GM08714 (cell line): ENCODE data around the gene KHDRBS2.

Experiments used
- H3K4me3 ChIP-seq: fragments of 200-500 bp; sonication (Bioruptor generic); 2 replicates; pipeline ENCODE4 v1.5.1; 2014; ENCODE audit warnings: mild to moderate bottlenecking, low read length, inconsistent platforms
- ZNF274 ChIP-seq: IDR thresholded peaks from 2 replicates; pipeline ENCODE4 v1.6.1; 2012; ENCODE audit warnings: mild to moderate bottlenecking, low read depth, low read length

Gene KHDRBS2

DNA sequence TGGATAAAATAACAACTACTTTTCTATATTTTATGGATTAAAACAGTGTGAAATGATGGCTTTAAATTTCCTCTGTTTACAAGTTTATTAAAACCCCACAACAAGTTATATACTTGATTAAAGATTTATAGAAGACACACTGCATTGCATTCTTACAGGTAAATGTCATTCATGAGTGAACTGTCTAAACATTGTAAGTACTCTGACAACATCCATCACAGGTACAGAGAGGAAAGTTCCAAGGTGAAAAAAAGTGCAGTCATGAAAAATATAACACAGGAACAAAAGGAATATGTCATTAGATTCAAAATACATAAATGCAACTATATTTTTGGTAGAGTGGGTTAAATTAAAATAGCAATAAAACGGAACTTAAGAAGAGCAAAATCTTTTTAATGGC lies 156.9 kb downstream of the KHDRBS2 start:
- no peak for TF ChIP-seq ZNF274
- no peak overlapping the region for H3K4me3 ChIP-seq

DNA sequence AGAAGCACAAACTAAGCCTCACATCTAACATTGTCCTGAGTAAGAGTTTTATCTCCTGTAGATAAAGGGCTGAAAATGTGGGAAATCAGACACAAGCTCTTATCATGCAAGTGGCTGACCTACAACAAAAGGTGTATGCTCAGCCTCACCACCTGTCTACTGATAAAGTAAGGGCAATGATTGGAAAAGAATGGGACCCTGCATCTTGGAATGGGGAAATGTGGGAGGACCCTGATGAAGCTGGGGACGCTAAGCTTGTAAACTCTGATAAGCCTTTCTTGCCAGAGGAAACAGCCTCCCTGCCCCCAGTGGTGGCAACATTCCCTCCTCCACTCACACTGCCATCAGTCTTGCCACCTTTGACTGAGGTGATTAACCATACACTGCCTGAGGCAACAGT lies 166.6 kb downstream of the KHDRBS2 start:
- TF ChIP-seq ZNF274 = no peak
- no peak overlapping the region for H3K4me3 ChIP-seq

DNA sequence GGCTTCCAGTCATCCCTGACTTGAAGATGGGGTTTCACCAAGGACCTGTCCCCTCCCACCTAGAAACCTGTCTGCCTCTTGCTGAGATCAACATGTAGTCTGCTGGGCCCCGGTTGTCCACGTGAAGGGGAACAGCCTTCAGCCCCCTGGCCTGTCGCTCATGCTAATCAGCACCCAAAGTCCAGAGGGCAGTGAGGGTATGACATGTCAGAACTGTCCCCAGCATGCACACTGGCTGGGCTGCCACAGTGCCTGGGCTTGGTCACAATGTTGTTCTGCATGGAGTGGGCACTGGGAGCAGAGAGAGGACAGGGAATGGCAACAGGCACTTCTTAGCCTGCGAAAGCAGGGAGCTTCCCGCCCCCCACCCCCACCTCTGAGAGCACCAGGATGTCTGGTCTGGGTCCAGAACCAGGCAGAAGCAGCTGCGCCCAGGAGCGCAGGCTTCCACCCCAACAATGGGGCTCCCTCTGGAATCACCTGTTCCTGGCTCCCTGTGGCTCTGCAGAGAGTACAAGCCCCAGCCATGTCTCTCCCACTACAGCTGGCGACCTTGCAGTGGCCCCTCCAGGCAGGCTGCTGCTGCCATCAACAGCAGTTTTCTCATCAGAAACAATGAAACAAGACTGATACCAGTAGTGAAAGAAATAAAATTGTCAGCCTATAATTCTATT lies 182.7 kb downstream of the KHDRBS2 start:
- no peak for TF ChIP-seq ZNF274
- no peak overlapping the region for H3K4me3 ChIP-seq

DNA sequence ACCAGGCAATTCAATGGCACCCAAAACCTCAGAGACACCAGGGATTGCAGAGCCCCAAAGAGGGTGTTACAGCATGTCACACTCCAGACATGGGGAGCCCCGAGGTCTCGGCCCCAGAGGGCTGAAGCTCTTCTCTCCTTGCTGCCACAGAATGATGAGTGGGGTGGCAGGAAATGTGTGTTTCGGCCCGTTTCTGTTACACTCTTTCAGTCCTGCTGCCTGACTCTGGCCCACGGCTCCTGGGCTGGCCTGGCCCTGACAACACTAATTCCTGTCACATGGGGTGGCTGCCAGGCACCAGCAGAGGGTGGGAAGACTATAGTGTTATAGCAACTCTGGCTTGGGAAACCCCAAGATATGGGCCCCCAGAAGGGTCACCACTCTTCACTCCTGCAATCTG lies 183.6 kb downstream of the KHDRBS2 start:
- no peak for TF ChIP-seq ZNF274
- no peak overlapping the region for H3K4me3 ChIP-seq

DNA sequence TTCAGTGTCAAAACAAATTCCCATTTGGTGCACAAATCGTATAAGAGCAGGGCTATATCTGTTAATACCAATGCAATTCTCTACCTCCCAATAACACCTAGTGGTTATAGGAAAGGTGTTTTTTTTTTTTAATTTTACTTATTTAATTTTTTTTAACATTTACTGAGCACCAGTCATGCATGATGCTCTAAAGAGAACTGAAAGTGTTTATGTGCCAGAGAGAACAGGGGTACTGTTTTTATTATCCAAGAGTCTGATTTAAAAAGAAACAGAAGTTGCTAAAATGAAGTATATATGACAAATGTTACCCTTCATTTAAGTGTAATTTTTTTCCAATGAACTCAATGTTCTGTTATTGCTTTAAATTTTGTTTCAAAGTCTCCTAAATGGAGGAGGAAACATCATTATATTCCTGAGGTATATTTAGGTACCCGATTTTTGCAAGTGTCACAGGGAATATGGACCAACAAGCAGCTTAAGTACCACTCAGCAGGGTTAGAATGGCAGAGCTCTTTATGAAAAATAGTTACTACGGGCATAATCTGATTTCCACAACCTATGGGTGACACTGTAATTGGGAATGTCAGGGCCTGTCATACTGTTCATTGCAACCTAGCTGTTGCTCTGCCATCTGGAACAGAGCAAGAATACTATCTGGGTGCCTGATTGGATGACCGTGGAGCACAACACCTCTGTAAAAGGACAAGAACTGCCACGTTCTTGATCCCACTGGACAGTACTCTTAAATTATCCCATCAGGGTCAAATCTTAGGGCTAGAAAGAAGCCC lies 195.4 kb downstream of the KHDRBS2 start:
- TF ChIP-seq ZNF274 = no peak
- H3K4me3 ChIP-seq = no peak overlapping the region

DNA sequence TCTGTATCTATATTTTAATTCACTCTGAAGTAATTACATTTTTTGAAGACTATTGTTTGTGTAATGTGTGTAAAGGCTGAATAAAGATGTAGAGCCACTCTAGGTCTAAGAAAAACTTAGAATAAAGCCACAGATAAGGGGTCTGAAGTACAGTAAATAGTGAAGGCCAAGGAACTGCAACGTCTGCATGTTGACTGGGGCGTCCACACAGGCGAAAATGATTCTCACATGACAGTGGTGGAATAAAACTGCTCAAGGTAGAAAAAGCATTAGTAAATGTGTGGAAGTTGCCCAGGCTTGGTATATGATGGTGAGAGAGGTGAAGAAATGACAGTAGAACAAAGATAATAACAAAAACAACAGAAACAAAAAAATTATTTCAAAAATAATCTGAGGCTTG lies 196.2 kb downstream of the KHDRBS2 start:
- no peak overlapping the region for H3K4me3 ChIP-seq
- TF ChIP-seq ZNF274 = no peak

DNA sequence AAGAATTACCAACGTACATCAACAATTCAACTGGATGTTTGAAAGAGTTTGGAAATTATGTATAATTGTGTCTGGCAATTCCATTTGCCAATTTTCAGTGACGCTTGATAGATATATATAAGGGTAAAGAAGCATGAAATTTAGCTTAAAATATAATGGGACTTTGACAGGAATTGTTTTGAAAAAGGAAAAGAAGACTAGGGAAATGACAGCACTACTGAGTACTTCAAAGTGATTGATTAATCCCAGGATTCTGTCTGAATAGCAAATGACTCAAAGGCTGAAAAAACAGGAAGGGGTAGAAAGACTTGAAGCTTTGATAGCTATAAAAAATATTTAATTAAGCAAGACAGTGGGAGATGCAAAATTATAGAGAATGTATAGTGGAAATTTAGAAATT lies 200.0 kb downstream of the KHDRBS2 start:
- TF ChIP-seq ZNF274 = no peak
- no peak overlapping the region for H3K4me3 ChIP-seq

DNA sequence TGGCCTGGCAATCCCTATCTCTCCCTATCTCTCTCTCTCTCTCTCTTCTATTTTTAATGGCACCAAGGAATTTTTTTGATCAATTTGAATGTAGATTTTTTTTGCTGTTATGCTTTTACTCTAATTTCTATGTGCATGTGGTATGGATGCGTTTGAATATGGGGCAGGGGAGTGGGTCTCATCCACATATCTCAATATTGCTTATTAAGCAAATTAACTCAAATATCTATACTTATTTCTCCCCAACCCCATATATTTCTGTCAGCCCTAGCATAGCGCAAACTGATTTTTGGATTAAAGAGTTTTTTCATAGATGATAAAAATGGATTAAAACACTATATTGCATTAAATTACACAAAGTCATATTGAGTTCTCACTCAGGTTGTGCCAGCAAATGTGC lies 210.2 kb downstream of the KHDRBS2 start:
- H3K4me3 ChIP-seq = no peak overlapping the region
- TF ChIP-seq ZNF274 = no peak

DNA sequence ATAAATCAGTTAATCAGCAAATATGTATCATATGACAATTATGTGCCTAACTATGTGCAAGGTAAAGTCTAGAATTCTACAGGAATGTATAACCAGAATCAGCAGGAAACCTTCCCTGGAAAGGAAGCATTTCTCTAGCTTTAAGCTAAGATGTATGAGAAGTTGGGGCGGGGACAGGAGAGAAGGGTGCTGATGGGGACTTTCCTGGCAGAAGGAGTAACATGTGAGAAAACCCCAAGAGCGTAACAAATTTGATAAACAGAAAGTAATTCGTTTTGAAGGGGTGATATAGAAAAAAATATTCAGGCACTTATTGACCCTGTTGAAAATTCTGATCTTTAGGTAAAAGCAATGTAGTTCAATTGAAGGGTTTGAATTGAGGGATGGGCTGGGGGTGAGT lies 226.1 kb downstream of the KHDRBS2 start:
- no peak overlapping the region for H3K4me3 ChIP-seq
- no peak for TF ChIP-seq ZNF274

DNA sequence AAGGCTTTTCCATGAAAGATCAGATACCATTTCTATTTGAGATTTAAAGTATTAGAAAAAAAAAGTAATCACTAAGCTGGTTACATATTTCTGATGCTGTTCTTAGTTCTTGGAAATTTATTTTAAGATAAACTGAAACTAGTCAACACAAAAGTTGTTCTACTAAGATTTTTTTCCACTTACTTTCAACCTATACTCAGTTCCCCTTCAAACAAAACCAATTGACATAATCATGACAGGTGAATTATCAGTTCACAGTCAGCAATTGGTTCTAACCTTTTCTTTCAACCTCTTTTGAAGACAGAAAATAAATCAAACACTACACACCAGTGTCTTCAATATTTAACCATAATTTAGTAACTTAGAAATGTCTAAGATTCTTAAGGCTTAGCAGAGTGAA lies 228.7 kb downstream of the KHDRBS2 start:
- TF ChIP-seq ZNF274 = no peak
- no peak overlapping the region for H3K4me3 ChIP-seq

DNA sequence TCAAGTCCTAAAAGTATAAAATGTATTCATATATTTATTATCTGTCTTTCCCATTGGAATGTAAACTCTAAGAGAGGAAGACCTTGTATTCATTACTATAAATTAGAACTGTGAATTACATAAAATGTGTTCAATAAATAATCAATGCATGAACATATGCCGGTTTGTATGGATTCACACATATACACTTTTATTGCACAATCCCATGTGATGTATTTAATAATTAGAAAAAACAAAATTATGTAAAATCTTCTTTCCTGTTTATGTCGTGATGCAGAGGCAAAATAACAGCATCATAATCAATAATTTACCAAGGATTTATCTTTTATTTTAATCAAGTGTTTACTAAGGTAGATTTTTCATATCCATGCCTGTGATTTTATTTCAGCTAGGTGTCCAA lies 240.5 kb downstream of the KHDRBS2 start:
- H3K4me3 ChIP-seq = no peak overlapping the region

DNA sequence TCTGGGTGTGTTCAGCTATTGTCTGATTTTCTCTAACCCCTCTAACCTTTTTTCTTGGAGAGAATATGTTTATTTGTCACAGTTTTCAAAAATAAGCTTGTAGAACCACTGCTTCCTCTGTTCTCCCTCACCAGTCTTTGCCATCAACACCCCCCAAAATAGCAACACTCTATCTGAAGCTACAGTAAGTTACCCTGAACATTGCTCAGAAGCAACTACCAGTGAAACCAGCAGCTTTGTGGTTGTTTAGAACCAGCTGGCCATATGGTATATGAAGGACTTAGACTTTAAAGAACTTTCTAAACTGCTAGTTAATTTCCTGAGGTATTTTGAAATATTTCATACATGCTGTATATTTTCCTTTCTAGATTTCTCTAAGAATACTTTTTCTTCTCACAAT lies 242.9 kb downstream of the KHDRBS2 start:
- H3K4me3 ChIP-seq = no peak overlapping the region
- TF ChIP-seq ZNF274 = no peak

More for the DNA sequence above, 240.5 kb downstream of the KHDRBS2 start:
- TF ChIP-seq ZNF274 = no peak

DNA sequence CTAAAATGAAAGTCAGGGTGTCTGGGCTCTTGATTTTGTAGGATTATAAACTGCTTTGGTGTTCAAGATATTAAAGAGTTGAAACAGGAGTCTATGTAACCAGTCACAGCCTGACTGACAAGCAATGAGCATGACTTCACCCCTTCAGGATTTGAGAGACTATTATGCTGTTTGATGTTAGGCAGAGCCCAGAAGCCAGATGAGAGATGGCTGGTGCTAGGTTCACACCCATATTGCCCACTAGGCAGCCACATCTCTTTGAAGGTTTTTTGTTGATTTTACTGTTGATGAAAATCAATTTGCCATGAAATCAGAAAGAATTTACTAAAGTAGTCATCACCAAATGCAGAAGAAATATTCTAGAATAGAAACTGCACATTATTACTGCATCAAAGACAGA lies 243.6 kb downstream of the KHDRBS2 start:
- TF ChIP-seq ZNF274 = no peak
- no peak overlapping the region for H3K4me3 ChIP-seq

DNA sequence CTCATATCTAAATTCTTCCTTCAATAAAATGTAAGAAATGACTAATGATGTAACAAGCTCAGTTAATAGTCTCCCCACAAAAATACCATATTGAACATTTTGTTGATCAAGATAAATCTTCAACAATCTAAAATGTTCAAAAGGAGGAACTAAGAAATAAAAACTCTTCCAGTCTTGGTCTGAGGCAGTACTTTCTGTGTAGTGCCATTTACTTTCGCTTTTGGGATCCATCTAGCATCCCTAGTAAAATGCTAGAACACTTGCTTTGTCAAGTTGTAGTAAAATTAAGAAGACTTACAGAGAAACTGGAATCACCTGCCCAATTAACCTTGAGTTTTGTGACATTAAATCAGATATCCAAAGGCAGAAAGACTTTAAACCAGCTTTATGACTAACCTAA lies 246.4 kb downstream of the KHDRBS2 start:
- no peak overlapping the region for H3K4me3 ChIP-seq
- TF ChIP-seq ZNF274 = no peak

DNA sequence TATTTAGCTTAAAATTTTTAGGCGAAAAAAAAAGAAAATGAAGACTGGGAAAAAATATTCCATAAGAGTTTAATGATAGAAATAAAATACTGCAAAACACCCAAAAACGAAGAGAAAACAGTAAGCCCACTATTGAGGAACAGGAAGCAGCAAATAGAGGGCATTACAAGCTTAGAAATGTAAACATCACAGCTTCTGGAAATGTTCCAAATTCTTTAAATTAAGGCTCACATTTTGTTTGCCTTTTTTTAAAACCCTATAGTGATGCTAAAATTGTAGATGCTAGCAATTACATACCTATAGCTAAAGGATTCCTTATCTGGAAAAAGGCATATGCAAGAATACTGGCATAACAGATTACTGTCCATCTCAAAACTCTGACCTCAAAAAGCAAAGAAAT lies 248.6 kb downstream of the KHDRBS2 start:
- no peak overlapping the region for H3K4me3 ChIP-seq
- TF ChIP-seq ZNF274 = no peak
